Hepatocyte (in vitro differentiated cells): ENCODE data around the gene TUT1. TPM values are rescaled to one million over a fixed set of nuclear protein-coding genes. Genes with fewer than 3 reads are reported as not detected.
"Not testable (repeated sequence)": the region's sequence is repeated elsewhere in the genome, so short reads cannot be mapped to it uniquely, and the experiment has no call there.

Experiments used
- DNase-seq: peaks from one replicate; pipeline ENCODE4 v3.0.0-alpha.2; 2016; ENCODE audit warnings: low spot score
- H2AFZ ChIP-seq: fragments of 200-600 bp; sonication (generic); 2 replicates; pipeline ENCODE4 v1.6.0; 2016; ENCODE audit warnings: antibody characterized with exemption, mild to moderate bottlenecking
- H3K27ac ChIP-seq: fragments of 200-600 bp; sonication (generic); 2 replicates; pipeline ENCODE4 v1.5.1; 2016; ENCODE audit warnings: mild to moderate bottlenecking
- H3K27me3 ChIP-seq: fragments of 200-600 bp; sonication (generic); 2 replicates; pipeline ENCODE4 v1.6.1; 2016
- H3K36me3 ChIP-seq: fragments of 200-600 bp; sonication (generic); replicated peaks from 2 replicates; pipeline ENCODE4 v1.5.1; 2016; ENCODE audit warnings: low read depth; ENCODE audit not compliant: insufficient read depth
- H3K4me1 ChIP-seq: fragments of 200-600 bp; sonication (generic); 2 replicates; pipeline ENCODE4 v1.5.1; 2016; ENCODE audit warnings: mild to moderate bottlenecking, moderate library complexity; ENCODE audit not compliant: insufficient read depth
- H3K4me2 ChIP-seq: fragments of 200-600 bp; sonication (generic); 2 replicates; pipeline ENCODE4 v1.6.0; 2016
- H3K4me3 ChIP-seq: fragments of 200-600 bp; sonication (generic); 2 replicates; pipeline ENCODE4 v1.5.1; 2016; ENCODE audit warnings: mild to moderate bottlenecking
- H3K79me2 ChIP-seq: fragments of 200-600 bp; sonication (generic); 2 replicates; pipeline ENCODE4 v1.6.0; 2017; ENCODE audit warnings: mild to moderate bottlenecking
- H3K9me2 ChIP-seq: fragments of 200-600 bp; sonication (generic); replicated peaks from 2 replicates; pipeline ENCODE4 v1.6.0; 2017; ENCODE audit warnings: mild to moderate bottlenecking; ENCODE audit not compliant: insufficient read depth
- H3K9me3 ChIP-seq: fragments of 200-600 bp; sonication (generic); 2 replicates; pipeline ENCODE4 v1.5.1; 2016; ENCODE audit warnings: low read depth, mild to moderate bottlenecking
- H4K20me1 ChIP-seq: fragments of 200-600 bp; sonication (generic); 2 replicates; pipeline ENCODE4 v1.6.0; 2016; ENCODE audit warnings: mild to moderate bottlenecking; ENCODE audit not compliant: insufficient read depth, poor library complexity, severe bottlenecking
- EZH2 ChIP-seq: fragments of 200-600 bp; sonication (generic); IDR thresholded peaks from 2 replicates; pipeline ENCODE4 v1.6.1; 2016; ENCODE audit warnings: antibody characterized with exemption, mild to moderate bottlenecking, borderline replicate concordance
- EZH2phosphoT487 ChIP-seq: fragments of 200-600 bp; sonication (generic); IDR thresholded peaks from one replicate; pipeline ENCODE4 v1.6.1; 2018; ENCODE audit warnings: antibody characterized with exemption, mild to moderate bottlenecking, low read depth, moderate library complexity; ENCODE audit not compliant: unreplicated experiment, severe bottlenecking
- WGBS: methylation state at CpG from one replicate; pipeline ENCODE4 v1.1.6; 2016; ENCODE audit warnings: low lambda C conversion rate; ENCODE audit errors: missing lambda C conversion rate; 5-methylcytosine and 5-hydroxymethylcytosine counted together
- polyA plus RNA-seq: library from polyadenylated mRNA; unstranded; fragments of >200 nt; fragmentation: Nextera tagmentation; extraction: Ambion mirVana; gene quantifications from 2 replicates; pipeline ENCODE4 v1.2.1, GENCODE V29; 2016
- total RNA-seq: library from RNA; depleted of rRNA; stranded (reverse); fragments of >200 nt; gene quantifications from 2 replicates; pipeline ENCODE4 v1.2.3, GENCODE V29; 2014
- TF ChIP-seq, protein P1 (sequence below): fragments of 200-600 bp; sonication (generic); IDR thresholded peaks from 2 replicates; pipeline ENCODE4 v1.5.1; 2016; ENCODE audit warnings: antibody characterized with exemption, mild to moderate bottlenecking; ENCODE audit not compliant: poor library complexity

TUT1 gene
- total and polyA plus RNA-seq, 2 experiments from 2014 or later: 11.7 to 14.2 TPM

DNA sequence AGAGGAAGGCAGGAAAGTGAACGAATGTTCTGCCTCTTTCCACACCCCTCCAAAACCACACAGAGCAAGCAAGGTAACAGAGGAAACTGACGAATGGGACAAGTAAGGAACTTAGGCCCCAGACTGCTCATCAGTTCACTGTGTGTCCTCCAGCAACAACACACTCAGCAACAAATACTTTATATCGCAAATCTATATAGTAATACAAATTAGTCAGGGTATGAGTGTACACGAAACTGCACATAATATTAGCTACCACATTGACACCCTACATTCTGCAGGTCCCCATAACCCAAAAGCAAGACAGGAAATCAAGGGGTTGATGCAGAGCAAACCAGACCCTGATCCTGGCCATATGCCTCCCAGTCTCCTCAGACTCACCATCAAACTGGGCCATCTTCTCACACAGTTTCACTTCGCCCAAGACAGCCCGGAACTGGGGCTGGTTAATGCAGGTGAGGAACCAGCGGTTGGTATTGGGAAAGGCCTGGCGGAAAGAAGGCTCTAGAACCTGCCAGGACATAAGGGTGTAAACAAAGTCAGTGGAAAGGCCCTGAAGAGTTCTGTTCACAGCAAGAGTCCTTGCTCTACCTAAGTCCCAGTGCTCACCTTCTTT is 24.2 kb downstream of the TUT1 start:
- DNase-seq: no peak
- 81% methylated on average over 8 of the region's 8 CpGs for WGBS
- no peak overlapping the region for H2AFZ ChIP-seq
- no peak overlapping the region for H3K4me2 ChIP-seq
- no peak overlapping the region for H3K27ac ChIP-seq
- H3K4me1 ChIP-seq: peaks cover 7% of the 10 kb centered on the region
- no peaks in the 10 kb centered on the region for H3K36me3 ChIP-seq
- no peak overlapping the region for H3K4me3 ChIP-seq
- no peaks in the 10 kb centered on the region for H3K27me3 ChIP-seq
- no peaks in the 10 kb centered on the region for H3K9me3 ChIP-seq
- H3K9me2 ChIP-seq: no peaks in the 10 kb centered on the region
- H4K20me1 ChIP-seq: peaks cover 29% of the 10 kb centered on the region
- peaks cover 83% of the 10 kb centered on the region for H3K79me2 ChIP-seq
- TF ChIP-seq, protein P1, sequence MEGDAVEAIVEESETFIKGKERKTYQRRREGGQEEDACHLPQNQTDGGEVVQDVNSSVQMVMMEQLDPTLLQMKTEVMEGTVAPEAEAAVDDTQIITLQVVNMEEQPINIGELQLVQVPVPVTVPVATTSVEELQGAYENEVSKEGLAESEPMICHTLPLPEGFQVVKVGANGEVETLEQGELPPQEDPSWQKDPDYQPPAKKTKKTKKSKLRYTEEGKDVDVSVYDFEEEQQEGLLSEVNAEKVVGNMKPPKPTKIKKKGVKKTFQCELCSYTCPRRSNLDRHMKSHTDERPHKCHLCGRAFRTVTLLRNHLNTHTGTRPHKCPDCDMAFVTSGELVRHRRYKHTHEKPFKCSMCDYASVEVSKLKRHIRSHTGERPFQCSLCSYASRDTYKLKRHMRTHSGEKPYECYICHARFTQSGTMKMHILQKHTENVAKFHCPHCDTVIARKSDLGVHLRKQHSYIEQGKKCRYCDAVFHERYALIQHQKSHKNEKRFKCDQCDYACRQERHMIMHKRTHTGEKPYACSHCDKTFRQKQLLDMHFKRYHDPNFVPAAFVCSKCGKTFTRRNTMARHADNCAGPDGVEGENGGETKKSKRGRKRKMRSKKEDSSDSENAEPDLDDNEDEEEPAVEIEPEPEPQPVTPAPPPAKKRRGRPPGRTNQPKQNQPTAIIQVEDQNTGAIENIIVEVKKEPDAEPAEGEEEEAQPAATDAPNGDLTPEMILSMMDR: no peak
- TF ChIP-seq EZH2phosphoT487 (no peak), EZH2 (no peak)

DNA sequence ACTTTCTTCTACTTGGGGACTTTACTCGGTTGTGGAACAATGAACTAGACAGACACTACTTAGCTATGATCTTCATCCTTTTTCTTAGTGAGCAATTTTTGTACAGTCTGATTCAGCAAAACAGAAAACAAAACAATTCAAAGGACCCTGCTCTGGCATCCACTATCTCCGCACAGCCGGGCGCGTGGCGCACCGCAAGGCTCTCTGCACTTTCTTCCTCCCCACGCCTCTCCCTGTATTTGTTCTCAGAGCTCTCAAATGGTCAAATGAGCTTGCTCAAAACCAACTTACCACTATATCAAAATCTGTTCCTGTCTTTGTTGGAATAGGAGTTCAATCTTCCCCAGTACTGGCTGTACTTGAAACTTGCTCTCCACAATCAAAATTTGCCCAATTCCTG is 25.1 kb downstream of the TUT1 start:
- 93% methylated on average over 8 of the region's 8 CpGs for whole genome bisulfite sequencing
- Histone ChIP-seq H4K20me1 (peaks cover 23% of the 10 kb centered on the region), H3K4me3 (no peak overlapping the region), H3K9me2 (no peaks in the 10 kb centered on the region), H3K4me2 (no peak overlapping the region), H3K36me3 (no peaks in the 10 kb centered on the region), H2AFZ (no peak overlapping the region), H3K79me2 (peaks cover 74% of the 10 kb centered on the region), H3K9me3 (no peaks in the 10 kb centered on the region), H3K4me1 (peaks cover under 1% of the 10 kb centered on the region), H3K27me3 (no peaks in the 10 kb centered on the region), H3K27ac (no peak overlapping the region)
- no peak for TF ChIP-seq EZH2phosphoT487
- TF ChIP-seq, protein P1: no peak
- no peak for TF ChIP-seq EZH2
- DNase-seq: no peak

DNA sequence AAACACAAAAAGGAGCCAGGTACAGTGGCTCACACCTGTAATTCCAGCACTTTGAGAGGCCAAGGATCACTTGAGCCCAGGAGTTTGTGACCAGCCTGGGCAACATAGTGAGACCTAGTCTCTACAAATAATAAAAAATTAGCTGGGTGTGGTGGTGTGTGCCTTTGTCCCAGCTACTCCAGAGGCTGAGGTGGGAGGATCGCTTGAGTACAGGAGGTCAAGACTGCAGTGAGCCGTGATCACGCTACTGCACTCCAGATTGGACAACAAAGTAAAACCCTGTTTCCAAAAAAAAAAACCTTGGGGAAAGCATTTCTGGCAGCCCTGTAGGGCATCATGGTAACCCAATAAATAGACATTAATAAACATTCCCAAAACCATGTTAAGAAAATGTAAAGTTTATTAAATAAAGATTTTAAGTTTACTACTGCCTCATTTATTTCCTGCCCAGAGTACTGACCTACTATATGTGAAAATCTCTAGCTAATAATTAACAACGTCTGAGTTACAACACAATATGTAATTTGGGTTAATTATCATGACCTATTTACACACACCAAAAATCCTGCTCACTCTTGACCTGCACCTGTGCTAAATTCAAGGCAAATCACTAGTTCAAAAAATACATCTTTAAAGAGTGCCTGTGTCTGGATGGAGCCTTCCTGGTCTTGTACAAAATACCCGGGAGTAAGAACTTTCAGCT is 26.1 kb downstream of the TUT1 start:
- H3K27me3 ChIP-seq: no peaks in the 10 kb centered on the region
- H3K36me3 ChIP-seq: no peaks in the 10 kb centered on the region
- no peaks in the 10 kb centered on the region for H3K9me3 ChIP-seq
- peaks cover 64% of the 10 kb centered on the region for H3K79me2 ChIP-seq
- no peaks in the 10 kb centered on the region for H3K9me2 ChIP-seq
- no peak overlapping the region for H3K4me3 ChIP-seq
- H2AFZ ChIP-seq: no peak overlapping the region
- H3K27ac ChIP-seq: peak overlapping the region; percentile 65
- 80% methylated on average over 5 of the region's 5 CpGs for WGBS
- H4K20me1 ChIP-seq: peaks cover 20% of the 10 kb centered on the region
- DNase-seq: no peak
- peaks cover 6% of the 10 kb centered on the region for H3K4me1 ChIP-seq
- TF ChIP-seq EZH2: no peak
- H3K4me2 ChIP-seq: peak overlapping the region; percentile 4

DNA sequence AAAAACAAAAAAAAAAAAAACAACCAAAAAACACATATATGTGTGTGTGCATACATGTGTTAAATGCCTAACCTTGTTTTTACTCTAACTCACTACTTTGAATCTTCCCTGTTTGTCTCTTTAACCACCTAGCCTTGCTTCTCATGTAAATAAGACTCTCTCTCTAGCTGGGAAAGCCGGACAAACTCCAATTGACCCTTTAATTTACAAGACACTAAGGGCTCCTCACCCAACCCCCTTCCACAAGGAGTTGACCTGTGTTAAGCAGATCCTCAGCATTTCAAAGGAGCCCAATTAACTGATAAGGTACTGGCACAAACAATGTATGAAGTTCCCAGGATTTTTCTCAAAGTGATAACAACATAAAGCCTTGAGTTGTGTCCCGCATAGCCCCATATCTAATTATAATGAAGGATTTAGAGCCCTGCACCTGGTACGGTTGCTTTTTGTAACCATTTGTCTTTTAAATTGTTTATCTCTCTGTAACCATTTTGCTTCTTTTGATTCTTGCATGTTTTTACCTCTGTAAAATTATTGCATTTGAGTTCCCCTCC is 29.6 kb downstream of the TUT1 start:
- WGBS: 49% methylated on average over 3 of the region's 3 CpGs
- H3K79me2 ChIP-seq: peaks cover 48% of the 10 kb centered on the region
- peaks cover 12% of the 10 kb centered on the region for H4K20me1 ChIP-seq
- not testable (repeated sequence) for H3K9me2 ChIP-seq, H3K4me2 ChIP-seq, H3K27me3 ChIP-seq, H3K4me3 ChIP-seq, DNase-seq, H3K9me3 ChIP-seq, H2AFZ ChIP-seq, H3K36me3 ChIP-seq
- H3K4me1 ChIP-seq: peaks cover 14% of the 10 kb centered on the region
- H3K27ac ChIP-seq: peak overlapping the region; percentile 79
